ENCODE results near the gene KCNT2. TPM values are rescaled to one million over a fixed set of nuclear protein-coding genes. Genes with fewer than 3 reads are reported as not detected.

The KCNT2 gene
- total RNA-seq, 1 experiment from 2014 or later, result 9.1 TPM

DNA sequence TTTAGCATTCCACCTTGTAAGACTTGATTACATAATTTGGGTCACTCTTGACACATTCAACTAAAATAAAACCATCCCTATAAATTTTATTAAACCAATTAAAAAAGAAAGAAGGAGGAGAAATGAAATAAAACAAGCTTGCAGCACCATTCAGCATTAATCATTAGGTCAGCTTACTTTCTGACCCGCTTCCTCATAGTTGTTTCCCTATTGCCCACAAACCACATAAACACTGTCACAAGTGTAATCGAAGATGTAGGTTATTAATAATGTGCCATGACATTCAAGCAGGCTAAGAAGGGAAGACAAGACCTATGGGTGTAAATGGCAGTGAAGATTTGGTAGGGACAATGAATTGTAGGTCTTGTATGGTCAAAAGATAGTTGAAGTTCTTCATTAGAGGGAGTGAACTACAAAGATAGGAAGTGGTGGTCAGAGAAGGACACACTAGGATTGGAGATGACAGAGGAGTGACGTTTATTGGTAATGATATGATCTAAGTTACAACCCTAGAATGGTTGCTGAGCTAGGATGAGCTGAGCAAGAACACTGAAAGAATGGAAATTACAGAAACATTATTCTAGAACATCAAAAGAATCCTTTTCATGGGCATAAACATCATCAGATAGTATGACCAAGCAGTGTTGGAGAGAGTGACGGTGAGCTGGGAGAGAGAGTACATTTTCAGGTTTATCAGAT lies 231.5 kb downstream of the KCNT2 start:
- no peak overlapping the region for H3K4me3 Mint-ChIP-seq
- peak overlapping the region in 1 of 3 experiments; percentile 16; a peak in 1 of 7 replicates for H3K27ac Mint-ChIP-seq
- H3K23me2 ChIP-seq (ENCODE audit: insufficient read length, low read depth, low read length, poor library complexity, severe bottlenecking), result no peaks in the 10 kb centered on the region
- no CpG with 5 or more reads among the region's 4 CpGs for WGBS (ENCODE audit: extremely low coverage, insufficient read length, low lambda C conversion rate)
- no peak overlapping the region for H2BK120ac ChIP-seq (ENCODE audit: low read depth, low read length, poor library complexity, severe bottlenecking)
- no peak overlapping the region for H3K27ac ChIP-seq (ENCODE audit: insufficient read length, low read depth, low read length)
- no peaks in the 10 kb centered on the region for H3K9me3 ChIP-seq (ENCODE audit: control insufficient read depth, low read depth, low read length)
- no peaks in the 10 kb centered on the region for H3K27me3 ChIP-seq (ENCODE audit: insufficient read depth, low read length)
- no peak overlapping the region for H4K8ac ChIP-seq (replicated peaks; ENCODE audit: insufficient read length, low read depth, low read length)
- H2BK5ac ChIP-seq (ENCODE audit: insufficient read length, low read length), result no peak overlapping the region
- peaks cover 16 to 21% of the 10 kb centered on the region in 2 experiments for H3K4me1 Mint-ChIP-seq
- no peaks in the 10 kb centered on the region for H4K20me1 ChIP-seq (ENCODE audit: control insufficient read depth, insufficient read depth, insufficient read length)
- no peaks in the 10 kb centered on the region for H3K9me3 Mint-ChIP-seq
- H3K36me3 Mint-ChIP-seq (ENCODE audit: insufficient read depth in 1 of 3, low read depth in 3 of 3), result no peaks in the 10 kb centered on the region; a peak in 1 of 7 replicates
- no peaks in the 10 kb centered on the region for H3K79me2 ChIP-seq (ENCODE audit: insufficient read depth, low read length)
- no peak overlapping the region for H3T11ph ChIP-seq (ENCODE audit: low read length)
- no peak overlapping the region for H3K4ac ChIP-seq (ENCODE audit: low read depth, low read length)
- H4K91ac ChIP-seq (ENCODE audit: insufficient read length, low read depth, low read length), result no peak overlapping the region
- no peaks in the 10 kb centered on the region for H3K79me1 ChIP-seq (ENCODE audit: insufficient read depth, low read depth, low read length, poor library complexity, severe bottlenecking)
- H2BK12ac ChIP-seq (ENCODE audit: insufficient read length, low read depth, low read length), result no peak overlapping the region
- H2AK5ac ChIP-seq (ENCODE audit: insufficient read length, low read length), result no peak overlapping the region
- H3K27me3 Mint-ChIP-seq (ENCODE audit: low read depth), result no peaks in the 10 kb centered on the region
- H2AFZ ChIP-seq (ENCODE audit: low read length), result no peak overlapping the region
- no peak overlapping the region for H3K56ac ChIP-seq (ENCODE audit: insufficient read length, low read depth, low read length)
- H2BK20ac ChIP-seq (ENCODE audit: low read depth, low read length, poor library complexity, severe bottlenecking), result no peak overlapping the region
- no peak for DNase-seq
- H2BK15ac ChIP-seq (ENCODE audit: low read depth, low read length), result no peak overlapping the region
- no peak overlapping the region for H3K18ac ChIP-seq (ENCODE audit: insufficient read length, low read depth, low read length)
- no peak overlapping the region for H3K23ac ChIP-seq (ENCODE audit: insufficient read length, low read depth, low read length)
- no peak overlapping the region for H3K9ac ChIP-seq (ENCODE audit: extremely low read depth, insufficient read length, low read length)
- H4K5ac ChIP-seq (ENCODE audit: insufficient read length, low read depth, low read length), result no peak overlapping the region
- H3K4me2 ChIP-seq (ENCODE audit: insufficient read depth, insufficient read length, low read length), result no peak overlapping the region
- TF ChIP-seq, protein P1, sequence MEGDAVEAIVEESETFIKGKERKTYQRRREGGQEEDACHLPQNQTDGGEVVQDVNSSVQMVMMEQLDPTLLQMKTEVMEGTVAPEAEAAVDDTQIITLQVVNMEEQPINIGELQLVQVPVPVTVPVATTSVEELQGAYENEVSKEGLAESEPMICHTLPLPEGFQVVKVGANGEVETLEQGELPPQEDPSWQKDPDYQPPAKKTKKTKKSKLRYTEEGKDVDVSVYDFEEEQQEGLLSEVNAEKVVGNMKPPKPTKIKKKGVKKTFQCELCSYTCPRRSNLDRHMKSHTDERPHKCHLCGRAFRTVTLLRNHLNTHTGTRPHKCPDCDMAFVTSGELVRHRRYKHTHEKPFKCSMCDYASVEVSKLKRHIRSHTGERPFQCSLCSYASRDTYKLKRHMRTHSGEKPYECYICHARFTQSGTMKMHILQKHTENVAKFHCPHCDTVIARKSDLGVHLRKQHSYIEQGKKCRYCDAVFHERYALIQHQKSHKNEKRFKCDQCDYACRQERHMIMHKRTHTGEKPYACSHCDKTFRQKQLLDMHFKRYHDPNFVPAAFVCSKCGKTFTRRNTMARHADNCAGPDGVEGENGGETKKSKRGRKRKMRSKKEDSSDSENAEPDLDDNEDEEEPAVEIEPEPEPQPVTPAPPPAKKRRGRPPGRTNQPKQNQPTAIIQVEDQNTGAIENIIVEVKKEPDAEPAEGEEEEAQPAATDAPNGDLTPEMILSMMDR (conservative IDR thresholded peaks at IDR 0.05), result no peak
- H3K4me1 ChIP-seq (ENCODE audit: insufficient read depth, low read length), result no peaks in the 10 kb centered on the region
- no peak overlapping the region for H3K14ac ChIP-seq (ENCODE audit: insufficient read depth, low read length)

Measured in H9 (cell line).